ENCODE data around the gene RASGRF2. TPM values are rescaled to one million over a fixed set of nuclear protein-coding genes. Genes with fewer than 3 reads are reported as not detected.
"Not testable (repeated sequence)": the region's sequence is repeated elsewhere in the genome, so short reads cannot be mapped to it uniquely, and the experiment has no call there.

Gene RASGRF2
- total RNA-seq, 1 donor from 2014 or later: 8.2 TPM

DNA sequence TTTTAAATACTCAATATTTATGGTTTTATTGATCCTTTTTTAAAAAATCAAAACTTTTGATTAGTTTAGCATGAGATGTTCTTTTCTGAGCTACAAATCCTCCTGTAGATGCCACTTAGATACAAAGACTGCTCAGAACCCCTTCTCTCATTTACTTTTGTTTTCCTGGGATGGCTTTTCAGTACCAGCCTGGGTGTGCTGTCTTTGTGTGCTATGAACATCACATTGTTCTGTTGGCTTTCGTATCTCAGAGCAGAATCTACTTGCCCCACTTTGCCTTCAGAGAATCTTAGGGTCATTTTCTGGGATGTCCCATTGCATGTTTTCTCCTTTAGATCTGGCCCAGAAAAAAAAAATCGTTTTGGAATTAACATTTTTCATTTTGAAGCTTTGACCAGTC is 85.9 kb downstream of the RASGRF2 start:
- intact Hi-C loops (cut with DNase I): no loop called here
- DNase-seq (ENCODE audit: low spot score): no peak

DNA sequence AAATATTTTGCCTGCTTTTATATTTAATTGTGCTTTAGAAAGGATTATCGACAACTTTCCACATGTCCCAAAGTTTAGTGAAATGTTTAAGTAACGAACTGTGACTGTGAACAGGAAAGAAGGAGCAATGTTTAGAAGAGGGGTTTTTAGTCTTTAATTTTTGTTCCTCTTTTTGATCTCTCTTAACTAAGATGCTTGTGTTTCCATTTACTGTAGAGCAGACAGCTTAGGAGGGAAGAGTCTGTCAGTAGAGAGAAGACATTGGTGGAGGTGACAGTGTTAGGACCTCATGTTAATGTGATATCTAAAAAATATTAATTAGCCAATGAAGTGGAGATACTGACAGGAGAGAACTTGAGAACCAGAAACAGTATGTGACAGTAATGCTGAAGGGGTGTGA is 92.2 kb downstream of the RASGRF2 start:
- no peak for DNase-seq (ENCODE audit: low spot score)
- intact Hi-C loops (cut with DNase I): no loop called here

DNA sequence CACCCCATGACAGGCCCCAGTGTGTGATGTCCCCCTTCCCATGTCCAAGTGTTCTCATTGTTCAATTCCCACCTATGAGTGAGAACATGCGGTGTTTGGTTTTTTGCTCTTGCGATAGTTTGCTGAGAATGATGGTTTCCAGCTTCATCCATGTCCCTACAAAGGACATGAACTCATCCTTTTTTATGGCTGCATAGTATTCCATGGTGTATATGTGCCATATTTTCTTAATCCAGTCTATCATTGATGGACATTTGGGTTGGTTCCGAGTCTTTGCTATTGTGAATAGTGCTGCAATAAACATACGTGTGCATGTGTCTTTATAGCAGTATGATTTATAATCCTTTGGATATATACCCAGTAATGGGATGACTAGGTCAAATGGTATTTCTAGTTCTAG is 93.1 kb downstream of the RASGRF2 start:
- intact Hi-C loops (cut with DNase I): not testable (repeated sequence)

DNA sequence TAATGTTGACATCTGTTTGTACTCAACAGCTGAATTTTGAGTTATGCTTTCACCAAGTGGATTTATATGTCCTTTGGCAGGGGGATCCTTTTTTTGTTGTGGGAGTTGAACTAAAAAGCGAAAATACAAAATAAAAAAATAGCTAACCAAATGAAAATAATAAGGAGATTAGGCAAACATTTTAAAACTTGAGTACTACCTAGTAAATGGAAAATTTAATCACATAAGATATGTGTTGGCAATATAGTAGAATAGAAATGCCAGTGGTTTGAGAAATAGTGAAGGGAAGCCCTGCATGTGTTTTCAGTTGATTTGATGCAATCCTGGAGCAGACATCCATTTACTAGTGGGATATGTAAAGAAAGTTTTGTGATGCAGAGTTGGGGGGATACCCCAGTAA is 98.0 kb downstream of the RASGRF2 start:
- no peak for DNase-seq (ENCODE audit: low spot score)
- intact Hi-C loops (cut with DNase I): no loop called here

More for the DNA sequence above, 93.1 kb downstream of the RASGRF2 start:
- DNase-seq (ENCODE audit: low spot score): not testable (repeated sequence)

DNA sequence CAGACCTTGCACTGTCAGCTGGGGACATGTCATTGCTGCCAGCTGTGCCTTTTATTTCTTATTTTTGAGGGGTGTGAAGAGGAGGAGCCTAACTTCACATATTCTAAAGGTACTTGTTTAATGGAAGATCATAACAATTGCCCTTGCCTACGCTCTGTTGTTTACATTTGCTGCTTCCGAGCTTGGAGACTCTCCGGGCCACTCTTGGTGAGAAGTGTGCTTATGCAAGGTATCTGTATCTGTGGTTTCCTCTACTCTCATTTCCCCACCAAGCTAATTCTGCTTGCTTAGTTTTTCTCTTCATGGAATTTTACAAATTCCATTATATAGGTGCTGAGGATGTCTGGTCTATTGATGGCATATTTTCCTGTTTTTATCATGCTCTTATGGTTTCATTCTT is 105.3 kb downstream of the RASGRF2 start:
- intact Hi-C loops (cut with DNase I): loop anchor here (5.0 kb wide), 2 partner anchors 88 to 103 kb away; partner anchors contain the start of gene RASGRF2
- no peak for DNase-seq (ENCODE audit: low spot score)

- no peak for DNase-seq (ENCODE audit: low spot score)
Measured at GRCh38 chr5:81066102-81066501, 105.9 kb downstream of the RASGRF2 start.

GRCh38 chr5:81067406-81067805 is 107.2 kb downstream of the RASGRF2 start:
- no peak for DNase-seq (ENCODE audit: low spot score)
- intact Hi-C loops (cut with DNase I): loop anchor here (5.0 kb wide), 2 partner anchors 90 to 105 kb away; partner anchors contain the start of gene RASGRF2

More at GRCh38 chr5:81066102-81066501, 105.9 kb downstream of the RASGRF2 start:
- intact Hi-C loops (cut with DNase I): loop anchor here (5.0 kb wide), 2 partner anchors 89 to 104 kb away; partner anchors contain the start of gene RASGRF2

- DNase-seq (ENCODE audit: low spot score): no peak
- intact Hi-C loops (cut with DNase I): loop anchor here (5.0 kb wide), 2 partner anchors 91 to 106 kb away; partner anchors contain the start of gene RASGRF2
Measured at GRCh38 chr5:81068063-81068462, 107.9 kb downstream of the RASGRF2 start.

- no peak for DNase-seq (ENCODE audit: low spot score)
- intact Hi-C loops (cut with DNase I): loop anchor here (5.0 kb wide), 2 partner anchors 91 to 106 kb away; partner anchors contain the start of gene RASGRF2
Measured at GRCh38 chr5:81068635-81069034, 108.5 kb downstream of the RASGRF2 start.

GRCh38 chr5:81069990-81070389 is 109.8 kb downstream of the RASGRF2 start:
- intact Hi-C loops (cut with DNase I): loop anchor here (5.0 kb wide), 2 partner anchors 93 to 108 kb away; partner anchors contain the start of gene RASGRF2
- no peak for DNase-seq (ENCODE audit: low spot score)

GRCh38 chr5:81070571-81071255 is 110.5 kb downstream of the RASGRF2 start:
- DNase-seq (ENCODE audit: low spot score): no peak
- intact Hi-C loops (cut with DNase I): no loop called here

DNA sequence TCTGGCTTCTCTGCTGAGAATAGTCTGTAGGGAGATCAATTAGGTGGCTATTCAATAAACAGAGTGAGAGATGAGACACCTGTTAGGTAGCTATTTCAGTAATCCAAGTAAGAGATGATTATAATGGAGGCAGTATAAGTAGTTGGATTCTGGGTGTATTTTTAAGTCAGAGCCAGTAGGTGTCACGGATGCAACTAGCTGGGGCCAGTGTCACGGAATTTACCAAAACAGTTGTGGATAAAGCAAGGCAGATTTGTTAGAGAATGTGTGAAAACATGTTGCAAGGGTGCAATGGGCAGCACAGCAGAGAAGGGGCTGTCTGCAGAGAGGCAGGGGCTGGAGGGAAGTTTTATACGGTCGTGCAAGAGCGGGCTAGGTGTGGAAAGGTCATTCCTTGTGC is 114.9 kb downstream of the RASGRF2 start:
- no peak for DNase-seq (ENCODE audit: low spot score)
- intact Hi-C loops (cut with DNase I): no loop called here

GRCh38 chr5:81077105-81077504 is 116.9 kb downstream of the RASGRF2 start:
- DNase-seq (ENCODE audit: low spot score): no peak
- intact Hi-C loops (cut with DNase I): no loop called here

DNA sequence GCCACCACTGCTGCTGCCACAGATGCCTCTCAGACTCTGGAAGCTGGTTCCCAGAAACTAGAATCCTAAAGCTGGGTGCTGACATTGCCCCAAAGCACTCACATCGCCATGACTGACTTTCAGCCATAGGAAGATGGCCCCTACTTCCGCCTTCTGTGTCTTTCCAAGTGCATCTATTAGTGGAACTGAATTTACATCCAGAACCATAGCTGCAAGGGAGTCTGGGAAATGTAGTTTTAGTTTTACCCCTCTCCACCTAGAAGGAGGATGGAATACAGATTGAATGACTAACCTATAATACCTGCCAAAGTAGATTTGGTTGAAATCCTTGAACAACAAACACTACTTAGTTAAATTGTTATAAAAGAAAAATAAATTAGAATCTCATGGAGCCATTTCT is 118.8 kb downstream of the RASGRF2 start:
- intact Hi-C loops (cut with DNase I): no loop called here
- DNase-seq (ENCODE audit: low spot score): no peak

DNA sequence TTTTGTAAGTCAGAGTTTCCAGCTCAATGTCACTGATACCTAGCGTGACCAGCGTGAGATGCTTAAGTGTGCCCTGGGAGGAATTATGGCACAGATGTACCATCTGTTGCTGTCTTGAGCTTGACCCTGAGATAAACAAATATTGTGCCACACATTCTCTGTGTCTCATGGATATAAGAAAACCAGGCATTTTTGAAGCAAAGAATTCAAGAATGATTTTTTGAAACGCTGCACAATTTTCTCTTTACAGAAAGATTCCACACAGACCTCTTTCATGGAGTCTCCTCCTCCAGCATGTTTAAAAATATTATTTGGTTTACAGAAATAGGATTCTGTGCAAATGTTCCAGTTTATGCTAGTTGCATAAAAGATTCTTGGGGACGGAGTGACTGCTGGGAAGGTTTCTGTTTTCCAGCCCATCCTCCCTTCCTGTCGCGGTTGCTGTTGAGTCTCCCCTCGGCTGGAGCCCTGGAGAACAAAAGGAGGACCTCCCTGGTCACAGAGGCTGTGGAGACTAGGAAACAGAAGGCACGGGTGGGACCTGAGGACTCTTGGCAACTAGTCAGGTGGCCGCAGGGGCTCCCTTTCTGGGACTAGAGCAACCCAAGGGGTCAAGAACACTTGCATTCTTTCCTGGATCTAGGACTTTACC is 120.8 kb downstream of the RASGRF2 start:
- DNase-seq (ENCODE audit: low spot score): no peak
- intact Hi-C loops (cut with DNase I): no loop called here

GRCh38 chr5:81081461-81081835 is 121.3 kb downstream of the RASGRF2 start:
- DNase-seq (ENCODE audit: low spot score): no peak
- intact Hi-C loops (cut with DNase I): no loop called here

DNA sequence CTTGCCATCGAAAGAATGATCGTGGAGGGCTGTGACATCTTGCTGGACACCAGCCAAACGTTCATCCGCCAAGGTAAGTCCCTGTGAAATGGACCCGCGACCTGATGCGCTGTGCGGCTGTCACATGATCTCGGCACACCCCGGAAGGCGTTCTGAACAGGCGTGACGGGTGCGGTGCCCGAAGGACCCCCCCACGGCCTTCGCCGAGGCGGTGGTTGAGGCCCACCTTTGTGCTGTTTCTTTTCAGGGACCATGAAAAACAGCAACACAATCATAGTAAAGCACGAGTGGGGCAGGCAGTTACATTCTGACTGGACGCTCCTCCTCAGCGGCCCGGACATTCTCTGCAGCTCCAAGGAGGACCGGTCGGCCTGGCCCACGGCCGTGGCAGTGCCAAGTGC is 126.7 kb downstream of the RASGRF2 start:
- DNase-seq (ENCODE audit: low spot score): no peak
- intact Hi-C loops (cut with DNase I): no loop called here

GRCh38 chr5:81091199-81091598 is 131.0 kb downstream of the RASGRF2 start:
- intact Hi-C loops (cut with DNase I): no loop called here

DNA sequence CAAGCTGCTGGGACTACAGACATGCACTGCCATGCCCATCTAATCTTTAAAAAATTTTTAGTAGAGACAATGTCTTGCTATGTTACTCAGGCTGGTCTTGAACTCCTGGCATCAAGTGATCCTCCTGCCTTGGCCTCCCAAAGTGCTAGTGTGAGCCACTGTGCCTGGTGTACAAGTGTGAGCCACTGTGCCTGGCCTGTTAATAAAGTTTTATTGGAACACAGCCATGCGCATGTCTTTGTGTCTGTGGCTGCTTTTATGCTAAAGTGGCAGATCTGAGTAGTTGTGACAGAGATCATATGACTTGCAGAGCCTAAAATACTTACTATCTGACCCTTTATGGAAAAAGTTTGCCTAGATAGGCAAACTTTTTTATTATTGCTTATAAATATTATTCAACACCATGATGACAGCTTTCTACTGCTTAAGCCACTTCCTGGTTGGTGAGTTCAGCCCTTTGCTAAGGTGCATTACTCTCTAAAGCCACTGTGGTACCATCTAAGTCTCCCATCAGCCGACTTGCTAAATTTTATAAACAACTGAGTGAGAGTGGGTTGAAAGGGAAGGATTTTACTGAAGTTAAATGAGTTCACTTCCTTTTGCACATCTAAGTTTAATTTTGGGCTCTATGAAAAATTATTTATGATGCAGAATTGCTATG is 133.5 kb downstream of the RASGRF2 start:
- intact Hi-C loops (cut with DNase I): no loop called here
- DNase-seq (ENCODE audit: low spot score): no peak

More at GRCh38 chr5:81091199-81091598, 131.0 kb downstream of the RASGRF2 start:
- no peak for DNase-seq (ENCODE audit: low spot score)

- intact Hi-C loops (cut with DNase I): no loop called here
- no peak for DNase-seq (ENCODE audit: low spot score)
Measured at GRCh38 chr5:81095835-81096234, 135.7 kb downstream of the RASGRF2 start.
